NCI-H345 (cell line): Measurements from ENCODE around the gene NEMF.
"Not testable (repeated sequence)": the region's sequence is repeated elsewhere in the genome, so short reads cannot be mapped to it uniquely, and the experiment has no call there.

ENCODE experiments used
- DNase-seq: peaks from one replicate; lab custom pipeline; 2025; lab: John Stamatoyannopoulos, UW

NEMF gene

GRCh38 chr14:49852301-49853157, at the start of gene NEMF:
Gene NEMF (minus strand): TSS chr14:49852788. CDS start chr14:49852753, 35 bp downstream.
- peak; percentile 94 for DNase-seq

- DNase-seq = no peak
Measured at GRCh38 chr14:49900973-49901372, 48.4 kb upstream of the NEMF start.

GRCh38 chr14:49898485-49898884, 45.9 kb upstream of the NEMF start:
- DNase-seq = no peak

GRCh38 chr14:49897965-49898364, 45.4 kb upstream of the NEMF start:
- DNase-seq = no peak

GRCh38 chr14:49897414-49897813, 44.8 kb upstream of the NEMF start:
- DNase-seq = no peak

GRCh38 chr14:49896966-49897365, 44.4 kb upstream of the NEMF start:
- no peak for DNase-seq

GRCh38 chr14:49896272-49896671, 43.7 kb upstream of the NEMF start:
- not testable (repeated sequence) for DNase-seq

GRCh38 chr14:49895480-49895879, 42.9 kb upstream of the NEMF start:
- DNase-seq = no peak

GRCh38 chr14:49894214-49895107, 41.9 kb upstream of the NEMF start:
- DNase-seq = not testable (repeated sequence)

- DNase-seq = peak; percentile 60
Measured at GRCh38 chr14:49893309-49894213, 41.0 kb upstream of the NEMF start.

GRCh38 chr14:49892636-49893308, 40.2 kb upstream of the NEMF start, which contains the start of gene ARF6:
Gene ARF6 (plus strand): TSS chr14:49893082. CDS start chr14:49893737, 655 bp downstream.
- DNase-seq = peak; percentile 98

- peak; percentile 64 for DNase-seq
Measured at GRCh38 chr14:49892301-49892635, 39.7 kb upstream of the NEMF start.

GRCh38 chr14:49888293-49888692, 35.7 kb upstream of the NEMF start:
- DNase-seq = no peak

- DNase-seq = no peak
Measured at GRCh38 chr14:49886523-49886922, 33.9 kb upstream of the NEMF start.

- no peak for DNase-seq
Measured at GRCh38 chr14:49882826-49883694, 30.5 kb upstream of the NEMF start.

- no peak for DNase-seq
Measured at GRCh38 chr14:49881350-49882001, 28.9 kb upstream of the NEMF start.

- DNase-seq = no peak
Measured at GRCh38 chr14:49880267-49881064, 27.9 kb upstream of the NEMF start.

GRCh38 chr14:49879646-49880204, 27.1 kb upstream of the NEMF start:
- peak; percentile 56 for DNase-seq
